ENCODE results near the gene PTPRD.
A peak's percentile ranks its signal among the peaks of the same experiment; 100 is the strongest.

The PTPRD gene

GRCh38 chr9:8534828-8535227, 2078.0 kb downstream of the PTPRD start:
- no peak for DNase-seq

- no peak for DNase-seq
These were observed 2079.1 kb downstream of the PTPRD start for GRCh38 chr9:8533681-8534080.

- DNase-seq, result no peak
These were observed 2080.9 kb downstream of the PTPRD start for GRCh38 chr9:8531826-8532415.

- no peak for DNase-seq
These were observed 2091.7 kb downstream of the PTPRD start for GRCh38 chr9:8521112-8521511.

GRCh38 chr9:8515748-8516147, 2097.1 kb downstream of the PTPRD start:
- no peak for DNase-seq

- DNase-seq, result no peak
These were observed 2098.0 kb downstream of the PTPRD start for GRCh38 chr9:8514760-8515159.

- no peak for DNase-seq
These were observed 2104.0 kb downstream of the PTPRD start for GRCh38 chr9:8508671-8509290.

GRCh38 chr9:8494571-8494970, 2118.2 kb downstream of the PTPRD start:
- no peak for DNase-seq

- DNase-seq, result no peak
These were observed 2120.1 kb downstream of the PTPRD start for GRCh38 chr9:8492679-8493078.

GRCh38 chr9:8492024-8492423, 2120.8 kb downstream of the PTPRD start:
- no peak for DNase-seq

- DNase-seq, result no peak
These were observed 2121.2 kb downstream of the PTPRD start for GRCh38 chr9:8491563-8491962.

- DNase-seq, result no peak
These were observed 2123.0 kb downstream of the PTPRD start for GRCh38 chr9:8489835-8490234.

GRCh38 chr9:8486095-8486494, 2126.7 kb downstream of the PTPRD start:
- DNase-seq, result peak; percentile 6

GRCh38 chr9:8484597-8485191, 2128.1 kb downstream of the PTPRD start:
- DNase-seq, result no peak

- DNase-seq, result no peak
These were observed 2135.4 kb downstream of the PTPRD start for GRCh38 chr9:8477450-8477849.

- DNase-seq, result no peak
These were observed 2137.9 kb downstream of the PTPRD start for GRCh38 chr9:8474937-8475336.

GRCh38 chr9:8473244-8474020, 2139.4 kb downstream of the PTPRD start:
- DNase-seq, result no peak

GRCh38 chr9:8468045-8468637, 2144.7 kb downstream of the PTPRD start:
- no peak for DNase-seq

- no peak for DNase-seq
These were observed 2155.0 kb downstream of the PTPRD start for GRCh38 chr9:8457816-8458215.

- no peak for DNase-seq
These were observed 2155.7 kb downstream of the PTPRD start for GRCh38 chr9:8457055-8457454.

GRCh38 chr9:8456344-8456743, 2156.5 kb downstream of the PTPRD start:
- DNase-seq, result no peak

- DNase-seq, result no peak
These were observed 2161.8 kb downstream of the PTPRD start for GRCh38 chr9:8450810-8451545.

- no peak for DNase-seq
These were observed 2164.6 kb downstream of the PTPRD start for GRCh38 chr9:8448226-8448625.
